IMR-90 (cell line): ENCODE data around the gene CR1L. TPM values are rescaled to one million over a fixed set of nuclear protein-coding genes. Genes with fewer than 3 reads are reported as not detected.

Source experiments
- ATAC-seq: fragments of 200-7000 bp; cut with Tn5 transposase; 2 replicates; pipeline ENCODE4 v1.9.1; 2020; ENCODE audit warnings: low read depth, mild to moderate bottlenecking, moderate library complexity
- BruUV-seq: library from RNA; stranded (reverse); fragments of 400-500 nt; replicated peaks from 2 replicates; lab custom pipeline; 2021; lab: Mats Ljungman, UMichigan
- CTCF ChIA-PET: fragments of 300-600 bp; formaldehyde crosslinking; extraction: SDS; loops from one replicate; lab custom pipeline; 2021; ENCODE audit warnings: antibody characterized with exemption; lab: Yijun Ruan, JAX
- POLR2A ChIA-PET: fragments of 300-600 bp; sonication (Branson Sonifier 250); formaldehyde crosslinking; loops from one replicate; lab custom pipeline; 2022; ENCODE audit warnings: antibody characterized with exemption; ENCODE audit not compliant: unreplicated experiment; lab: Charles Lee
- DNase-seq: peaks from one replicate; pipeline ENCODE4 v3.0.0; 2013
- H2AFZ ChIP-seq: replicated peaks from 2 replicates; pipeline ENCODE3; 2013; ENCODE audit warnings: low read length, mild to moderate bottlenecking; ENCODE audit not compliant: poor library complexity
- H2AK5ac ChIP-seq: 2 replicates; pipeline ENCODE4 v1.6.1; 2013; ENCODE audit warnings: low read depth, low read length, inconsistent platforms
- H2AK9ac ChIP-seq: replicated peaks from 2 replicates; pipeline ENCODE3; 2013; ENCODE audit warnings: mild to moderate bottlenecking, low read depth, low read length, moderate library complexity; ENCODE audit not compliant: poor library complexity
- H2BK120ac ChIP-seq: 2 replicates; pipeline ENCODE4 v1.6.1; 2013; ENCODE audit warnings: low read depth, low read length, inconsistent platforms
- H2BK15ac ChIP-seq: 3 replicates; pipeline ENCODE4 v1.6.1; 2013; ENCODE audit warnings: low read depth, low read length, inconsistent platforms
- H2BK20ac ChIP-seq: 2 replicates; pipeline ENCODE4 v1.6.1; 2013; ENCODE audit warnings: low read depth, mild to moderate bottlenecking, inconsistent platforms, low read length, moderate library complexity
- H2BK5ac ChIP-seq: 2 replicates; pipeline ENCODE4 v1.6.1; 2013; ENCODE audit warnings: mild to moderate bottlenecking, low read depth, low read length, inconsistent platforms; ENCODE audit not compliant: poor library complexity, severe bottlenecking
- H3K14ac ChIP-seq: replicated peaks from 2 replicates; pipeline ENCODE4 v1.6.1; 2013; ENCODE audit warnings: low read depth, low read length, inconsistent platforms
- H3K18ac ChIP-seq: 2 replicates; pipeline ENCODE4 v1.6.1; 2013; ENCODE audit warnings: low read depth, low read length, control low read depth
- H3K23ac ChIP-seq: 2 replicates; pipeline ENCODE4 v1.6.1; 2013; ENCODE audit warnings: low read depth, low read length, inconsistent platforms
- H3K27ac ChIP-seq: 2 replicates; pipeline ENCODE4 v1.5.1; 2013; ENCODE audit warnings: mild to moderate bottlenecking, control low read depth, low read length; ENCODE audit not compliant: insufficient read depth
- H3K27me3 ChIP-seq: 2 replicates; pipeline ENCODE4 v1.6.1; 2013; ENCODE audit warnings: low read length; ENCODE audit not compliant: control insufficient read depth, insufficient read depth
- H3K36me3 ChIP-seq: 2 replicates; pipeline ENCODE4 v1.6.1; 2013; ENCODE audit warnings: low read length, mixed read lengths; ENCODE audit not compliant: control insufficient read depth, insufficient read depth
- H3K4ac ChIP-seq: 2 replicates; pipeline ENCODE4 v1.6.1; 2013; ENCODE audit warnings: low read depth, low read length, inconsistent platforms
- H3K4me1 ChIP-seq: 2 replicates; pipeline ENCODE4 v1.6.1; 2013; ENCODE audit warnings: low read length, mixed read lengths; ENCODE audit not compliant: control insufficient read depth, insufficient read depth
- H3K4me2 ChIP-seq: 2 replicates; pipeline ENCODE4 v1.6.1; 2013; ENCODE audit warnings: low read depth, mild to moderate bottlenecking, control low read depth, low read length, moderate library complexity
- H3K4me3 ChIP-seq: 2 replicates; pipeline ENCODE4 v1.5.1; 2013; ENCODE audit warnings: low read depth, mild to moderate bottlenecking, control low read depth, low read length, moderate library complexity; ENCODE audit not compliant: insufficient read depth
- H3K56ac ChIP-seq: 2 replicates; pipeline ENCODE4 v1.6.1; 2013; ENCODE audit warnings: low read length, inconsistent platforms; ENCODE audit not compliant: insufficient read depth; ENCODE audit errors: extremely low read depth
- H3K79me1 ChIP-seq, 2 experiments: 2 replicates each; pipeline ENCODE4 v1.6.1; 2013; ENCODE audit warnings: low read length in 2 of 2, inconsistent platforms in 1 of 2, low read depth in 1 of 2
- H3K9ac ChIP-seq: 2 replicates; pipeline ENCODE4 v1.6.1; 2013; ENCODE audit warnings: low read depth, low read length, control low read depth
- H3K9me1 ChIP-seq: 2 replicates; pipeline ENCODE4 v1.6.1; 2013; ENCODE audit warnings: low read length, inconsistent platforms; ENCODE audit not compliant: insufficient read depth
- H3K9me3 ChIP-seq: 2 replicates; pipeline ENCODE4 v1.6.1; 2013; ENCODE audit warnings: low read length; ENCODE audit not compliant: control insufficient read depth, insufficient read depth
- H4K20me1 ChIP-seq: 2 replicates; pipeline ENCODE4 v1.6.1; 2013; ENCODE audit warnings: low read length, inconsistent platforms; ENCODE audit not compliant: insufficient read depth
- H4K5ac ChIP-seq: 2 replicates; pipeline ENCODE4 v1.6.1; 2013; ENCODE audit warnings: mild to moderate bottlenecking, low read depth, low read length, control low read depth
- H4K8ac ChIP-seq, 2 experiments: 2 replicates each; pipeline ENCODE4 v1.6.1; 2013; ENCODE audit warnings: low read depth in 2 of 2, low read length in 2 of 2, control low read depth in 1 of 2, inconsistent platforms in 1 of 2
- H4K91ac ChIP-seq: 2 replicates; pipeline ENCODE4 v1.6.1; 2013; ENCODE audit warnings: low read depth, low read length, inconsistent platforms; ENCODE audit not compliant: insufficient read depth
- BHLHE40 ChIP-seq: fragments of 150-350 bp; IDR thresholded peaks from 2 replicates; pipeline ENCODE4 v1.6.1; 2016; ENCODE audit warnings: mild to moderate bottlenecking, low read depth, low read length
- CEBPB ChIP-seq: IDR thresholded peaks from 2 replicates; pipeline ENCODE4 v1.6.1; 2012; ENCODE audit warnings: low read depth, low read length, improper control_type of control experiment
- CHD1 ChIP-seq: IDR thresholded peaks from 2 replicates; pipeline ENCODE4 v1.6.1; 2012; ENCODE audit warnings: low read depth, low read length, improper control_type of control experiment
- ELK1 ChIP-seq: fragments of 150-350 bp; IDR thresholded peaks from 2 replicates; pipeline ENCODE4 v1.6.1; 2016; ENCODE audit warnings: low read depth, mild to moderate bottlenecking, low read length, moderate library complexity, borderline replicate concordance
- FOS ChIP-seq: fragments of 150-350 bp; IDR thresholded peaks from 2 replicates; pipeline ENCODE4 v1.6.1; 2016; ENCODE audit warnings: low read depth, low read length
- MAFK ChIP-seq: IDR thresholded peaks from 2 replicates; pipeline ENCODE4 v1.6.1; 2012; ENCODE audit warnings: low read depth, low read length, improper control_type of control experiment
- MAZ ChIP-seq: IDR thresholded peaks from 2 replicates; pipeline ENCODE4 v1.6.1; 2012; ENCODE audit warnings: low read depth, mild to moderate bottlenecking, low read length, improper control_type of control experiment, moderate library complexity, borderline replicate concordance
- MXI1 ChIP-seq: IDR thresholded peaks from 2 replicates; pipeline ENCODE4 v1.6.1; 2012; ENCODE audit warnings: low read depth, mild to moderate bottlenecking, low read length, moderate library complexity, borderline replicate concordance
- NFE2L2 ChIP-seq: fragments of 150-350 bp; IDR thresholded peaks from 2 replicates; pipeline ENCODE4 v1.6.1; 2016; ENCODE audit warnings: low read depth, mild to moderate bottlenecking, low read length
- POLR2A ChIP-seq: IDR thresholded peaks from 2 replicates; pipeline ENCODE4 v1.6.1; 2012; ENCODE audit warnings: mild to moderate bottlenecking, low read depth, low read length
- RAD21 ChIP-seq: IDR thresholded peaks from 2 replicates; pipeline ENCODE4 v1.6.1; 2012; ENCODE audit warnings: low read length, improper control_type of control experiment
- RCOR1 ChIP-seq: IDR thresholded peaks from 2 replicates; pipeline ENCODE4 v1.6.1; 2012; ENCODE audit warnings: mild to moderate bottlenecking, low read length, improper control_type of control experiment; ENCODE audit not compliant: insufficient replicate concordance
- RFX5 ChIP-seq: IDR thresholded peaks from 2 replicates; pipeline ENCODE4 v1.8.0; 2012; ENCODE audit warnings: low read depth, mild to moderate bottlenecking, low read length, moderate library complexity
- SMC3 ChIP-seq: fragments of 150-350 bp; IDR thresholded peaks from 2 replicates; pipeline ENCODE4 v1.6.1; 2016; ENCODE audit warnings: low read depth, mild to moderate bottlenecking, antibody characterized with exemption, low read length, moderate library complexity
- USF2 ChIP-seq: fragments of 150-350 bp; IDR thresholded peaks from 2 replicates; pipeline ENCODE4 v1.6.1; 2017; ENCODE audit warnings: mild to moderate bottlenecking, antibody characterized with exemption, low read length, low read depth
- WGBS, 2 experiments: methylation state at CpG; one replicate each; pipeline versions ENCODE4 v1.1.5 to v1.1.7; 2013; ENCODE audit warnings: missing lambda C conversion rate in 2 of 2; ENCODE audit not compliant: insufficient read length in 1 of 2; ENCODE audit errors: extremely low coverage in 2 of 2; 5-methylcytosine and 5-hydroxymethylcytosine counted together
- dilution Hi-C: fragments of 300-500 bp; cut with HindIII; formaldehyde crosslinking; loops from one replicate; pipeline ENCODE4 v1.14.3; 2018; ENCODE audit warnings: low sequenced_read_pairs; ENCODE audit not compliant: unreplicated experiment
- in situ Hi-C: fragments of 300-500 bp; cut with MboI; formaldehyde crosslinking; loops from 3 replicates; pipeline ENCODE4 v1.14.3; 2019; ENCODE audit warnings: low sequenced_read_pairs, inconsistent platforms, mixed read lengths
- intact Hi-C: fragments of 100-400 bp; cut with micrococcal nuclease; formaldehyde crosslinking; loops from 2 replicates; pipeline ENCODE4 v1.10.0; 2022
- polyA plus RNA-seq, 3 experiments: library from polyadenylated mRNA; depleted of rRNA; stranded (reverse); fragments of >200 nt; gene quantifications; 2 replicates each; pipeline ENCODE4 v1.2.3, GENCODE V29; 2012; ENCODE audit warnings: low replicate concordance in 1 of 3
- total RNA-seq: library from RNA; depleted of rRNA; stranded (reverse); fragments of >200 nt; gene quantifications from 2 replicates; pipeline ENCODE4 v1.2.3, GENCODE V29; 2012
- TF ChIP-seq, protein P1 (sequence below): conservative IDR thresholded peaks from 2 replicates; pipeline ENCODE4 v1.5.1; 2012; ENCODE audit warnings: mild to moderate bottlenecking, low read depth, low read length, improper control_type of control experiment

The CR1L gene
- total and polyA plus RNA-seq, 2 of the 4 experiments (the other 2 are of a cell fraction), result not detected

- intact Hi-C loops (no loop called here), in situ Hi-C loops (no loop called here), dilution Hi-C loops (no loop called here)
- no peak overlapping the region for H2BK20ac ChIP-seq
- no peak overlapping the region for H2BK120ac ChIP-seq
- no peak overlapping the region for H3K4me2 ChIP-seq
- ATAC-seq, result no peak
- H3K4me1 ChIP-seq, result no peaks in the 10 kb centered on the region
- no peak overlapping the region for H4K91ac ChIP-seq
- H2AFZ ChIP-seq, result no peak overlapping the region
- H4K20me1 ChIP-seq, result no peaks in the 10 kb centered on the region
- H2BK15ac ChIP-seq, result no peak overlapping the region
- H3K14ac ChIP-seq, result no peak overlapping the region
- no peak overlapping the region for H4K8ac ChIP-seq
- no peak overlapping the region for H3K18ac ChIP-seq
- WGBS, 2 experiments, result no CpG with 5 or more reads among the region's 2 CpGs
- no peaks in the 10 kb centered on the region for H3K9me3 ChIP-seq
- no peak overlapping the region for H3K23ac ChIP-seq
- no peak for TF ChIP-seq FOS
- no peak for TF ChIP-seq MAFK
- TF ChIP-seq RFX5, result no peak
- TF ChIP-seq ELK1, result no peak
- no peak for TF ChIP-seq CEBPB
- no peak for TF ChIP-seq SMC3
- TF ChIP-seq BHLHE40, result no peak
- no peak for TF ChIP-seq MAZ
- TF ChIP-seq RCOR1, result no peak
- TF ChIP-seq MXI1, result no peak
- TF ChIP-seq, protein P1, sequence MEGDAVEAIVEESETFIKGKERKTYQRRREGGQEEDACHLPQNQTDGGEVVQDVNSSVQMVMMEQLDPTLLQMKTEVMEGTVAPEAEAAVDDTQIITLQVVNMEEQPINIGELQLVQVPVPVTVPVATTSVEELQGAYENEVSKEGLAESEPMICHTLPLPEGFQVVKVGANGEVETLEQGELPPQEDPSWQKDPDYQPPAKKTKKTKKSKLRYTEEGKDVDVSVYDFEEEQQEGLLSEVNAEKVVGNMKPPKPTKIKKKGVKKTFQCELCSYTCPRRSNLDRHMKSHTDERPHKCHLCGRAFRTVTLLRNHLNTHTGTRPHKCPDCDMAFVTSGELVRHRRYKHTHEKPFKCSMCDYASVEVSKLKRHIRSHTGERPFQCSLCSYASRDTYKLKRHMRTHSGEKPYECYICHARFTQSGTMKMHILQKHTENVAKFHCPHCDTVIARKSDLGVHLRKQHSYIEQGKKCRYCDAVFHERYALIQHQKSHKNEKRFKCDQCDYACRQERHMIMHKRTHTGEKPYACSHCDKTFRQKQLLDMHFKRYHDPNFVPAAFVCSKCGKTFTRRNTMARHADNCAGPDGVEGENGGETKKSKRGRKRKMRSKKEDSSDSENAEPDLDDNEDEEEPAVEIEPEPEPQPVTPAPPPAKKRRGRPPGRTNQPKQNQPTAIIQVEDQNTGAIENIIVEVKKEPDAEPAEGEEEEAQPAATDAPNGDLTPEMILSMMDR, result no peak
- TF ChIP-seq CHD1, result no peak
- TF ChIP-seq POLR2A, result no peak
- TF ChIP-seq USF2, result no peak
- no peak for TF ChIP-seq RAD21
- no peak for TF ChIP-seq NFE2L2
- H2AK9ac ChIP-seq, result no peak overlapping the region
- no peaks in the 10 kb centered on the region for H3K36me3 ChIP-seq
- H3K79me1 ChIP-seq, result no peaks in the 10 kb centered on the region
- ChIA-PET POLR2A (no interaction called here), CTCF (no interaction called here)
- H3K9me1 ChIP-seq, result no peaks in the 10 kb centered on the region
- no peak overlapping the region for H2AK5ac ChIP-seq
- H3K4ac ChIP-seq, result no peak overlapping the region
- H3K9ac ChIP-seq, result no peak overlapping the region
- H2BK5ac ChIP-seq, result no peak overlapping the region
- H3K4me3 ChIP-seq, result no peak overlapping the region
- no peak overlapping the region for H3K27ac ChIP-seq
- H3K56ac ChIP-seq, result no peak overlapping the region
- DNase-seq, result no peak
- H3K27me3 ChIP-seq, result no peaks in the 10 kb centered on the region; the same call in 1 of the 2 replicates
- no peak overlapping the region for H4K5ac ChIP-seq
- BruUV-seq, result no TSS peak
These were observed 51.0 kb downstream of the CR1L start for GRCh38 chr1:207695891-207696290.
